IPS-NIHi7 (cell line): Measurements from ENCODE around the gene BABAM1.
A peak's percentile ranks its signal among the peaks of the same experiment; 100 is the strongest.

ENCODE experiments used
- DNase-seq: peaks from one replicate; pipeline ENCODE4 v3.0.0; 2012; ENCODE audit warnings: mixed read lengths; ENCODE audit errors: extremely low spot score

The BABAM1 gene

GRCh38 chr19:17243211-17243829, 23.9 kb upstream of the BABAM1 start:
- DNase-seq, result no peak

GRCh38 chr19:17243830-17244617, 23.2 kb upstream of the BABAM1 start:
- peak; percentile 46 for DNase-seq

DNA sequence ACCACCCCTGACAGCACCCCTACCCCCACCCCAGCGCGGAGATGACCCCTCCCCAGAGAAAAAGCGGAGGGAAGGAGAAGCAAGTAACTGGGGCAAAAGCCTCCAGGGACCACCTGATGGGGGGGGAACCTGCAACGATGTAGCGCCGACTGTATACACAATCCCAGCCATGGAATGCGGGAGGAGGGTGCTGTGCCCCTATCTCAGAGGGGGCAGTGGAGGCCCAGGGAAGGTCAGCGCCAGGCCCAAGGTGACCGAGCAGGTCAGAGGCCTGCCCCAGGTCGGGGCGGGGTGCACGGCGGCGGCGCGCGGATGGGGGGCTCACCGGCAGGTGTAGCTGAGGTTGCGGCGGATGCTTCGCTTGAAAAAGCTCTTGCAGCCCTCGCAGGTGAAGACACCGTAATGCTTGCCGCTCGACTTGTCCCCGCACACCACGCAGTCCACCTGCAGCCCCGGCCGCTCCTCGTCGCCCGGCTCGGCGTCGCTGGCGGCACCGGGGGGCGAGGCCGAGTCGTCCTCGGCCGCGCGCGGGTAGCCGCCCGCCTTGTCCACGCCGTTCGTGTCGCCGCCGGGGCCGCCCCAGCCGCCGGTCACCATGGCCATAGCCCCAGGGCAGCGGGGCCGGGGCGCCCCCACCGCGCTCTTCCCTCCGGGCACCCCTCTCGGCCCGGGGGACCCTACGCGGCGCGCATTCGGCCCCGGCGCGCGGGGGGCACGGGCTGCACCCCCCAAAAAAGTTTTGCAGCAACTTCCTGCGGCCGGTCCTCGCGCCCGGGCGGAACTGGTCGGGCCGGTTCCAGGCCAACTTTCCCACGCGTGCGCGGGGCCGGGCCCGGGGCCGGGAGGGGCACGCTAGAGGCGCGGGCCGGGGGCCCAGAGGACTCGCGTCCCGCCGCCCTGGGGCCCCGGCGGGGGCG, 22.4 kb upstream of the BABAM1 start:
- no peak for DNase-seq

DNA sequence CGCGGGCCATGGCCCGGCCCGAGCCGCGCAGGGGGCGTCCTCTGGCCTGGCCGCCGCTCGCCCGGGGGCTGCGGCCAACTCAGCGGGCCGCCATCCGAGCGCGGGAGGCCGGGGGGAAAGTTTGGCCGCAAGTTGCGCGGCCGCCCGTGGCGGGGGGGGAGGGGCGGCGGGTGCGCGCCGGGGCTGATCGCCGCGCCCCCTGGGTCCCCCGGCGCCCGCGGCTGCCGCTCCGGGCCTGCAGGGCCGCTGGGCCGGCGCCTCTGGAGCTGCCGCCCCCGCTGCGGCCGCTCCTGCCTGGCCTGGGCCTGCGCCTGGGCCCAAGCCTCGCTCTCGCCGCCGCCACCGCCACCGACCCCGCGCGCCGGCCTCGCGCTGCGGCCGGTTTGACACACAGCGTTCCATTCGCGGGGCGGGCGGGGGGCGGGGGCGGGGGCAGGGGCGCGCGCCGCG, 21.7 kb upstream of the BABAM1 start, which contains the start of gene NR2F6:
TSS of gene NR2F6 (minus strand) at position 385 of the 450 bp plus-strand sequence. CDS start 699 bp downstream, outside the sequence.
- no peak for DNase-seq

GRCh38 chr19:17246681-17247425, 20.4 kb upstream of the BABAM1 start:
- no peak for DNase-seq

DNA sequence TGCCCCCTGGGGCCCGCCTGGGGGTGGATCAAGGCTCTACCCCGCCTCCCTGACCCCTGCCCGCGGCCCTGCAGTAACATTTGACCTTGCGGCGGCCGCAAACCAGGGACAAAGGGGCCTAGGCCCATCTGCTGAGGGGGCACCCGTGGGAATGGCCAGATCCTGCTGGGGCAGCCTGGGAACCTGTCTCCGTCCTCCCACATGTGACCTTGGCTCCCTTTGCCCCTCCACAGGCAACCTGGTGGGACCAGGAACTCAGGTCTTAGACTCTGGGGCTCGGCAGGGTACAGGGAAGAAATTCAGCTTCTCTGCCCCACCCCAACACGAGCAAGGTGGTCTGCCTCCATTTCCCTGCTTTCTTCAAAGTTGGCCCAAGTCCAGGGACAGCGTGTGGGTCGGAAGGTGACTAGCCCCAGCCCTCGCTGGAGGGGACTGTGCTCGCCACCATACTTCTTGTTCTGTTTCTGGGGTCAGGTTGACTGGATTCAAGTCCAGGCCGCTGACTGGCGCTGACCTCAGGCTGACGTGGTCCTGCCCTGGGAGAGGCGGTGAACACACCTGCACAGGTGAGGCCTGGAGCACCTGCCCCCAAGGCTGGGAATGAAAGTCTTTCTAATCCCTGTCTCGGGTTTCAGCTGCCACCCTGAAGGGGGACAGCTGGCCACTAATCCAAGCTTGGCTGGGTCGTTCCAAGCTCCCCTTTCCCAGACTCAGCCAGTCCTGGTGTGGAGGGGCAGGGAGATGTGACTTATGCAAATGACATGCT, 19.0 kb upstream of the BABAM1 start:
- peak; percentile 66 for DNase-seq

- no peak for DNase-seq
Measured at GRCh38 chr19:17249887-17250548, 17.2 kb upstream of the BABAM1 start.

- no peak for DNase-seq
Measured at GRCh38 chr19:17254636-17255035, 12.6 kb upstream of the BABAM1 start.

GRCh38 chr19:17255150-17255621, 12.1 kb upstream of the BABAM1 start:
- no peak for DNase-seq

DNA sequence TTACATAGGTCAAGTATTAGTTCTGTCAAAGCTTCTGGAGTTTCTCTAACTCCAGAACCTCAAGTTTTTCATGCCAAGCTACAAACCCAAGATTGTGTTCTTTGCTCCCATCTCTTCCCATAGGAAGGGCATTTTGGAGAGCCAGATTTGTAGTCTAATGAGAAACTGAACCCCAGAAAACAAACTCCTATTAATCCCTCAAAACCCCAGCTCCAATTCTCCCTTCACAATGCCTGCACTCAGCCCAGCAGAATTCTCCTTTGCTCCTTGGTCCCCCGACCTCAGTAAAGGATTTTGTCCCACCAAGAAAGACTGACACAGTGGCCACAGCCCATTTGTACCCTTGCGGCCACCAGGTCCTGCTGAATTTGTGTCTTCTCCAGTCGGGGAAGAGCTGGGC, 11.1 kb upstream of the BABAM1 start:
- no peak for DNase-seq

DNA sequence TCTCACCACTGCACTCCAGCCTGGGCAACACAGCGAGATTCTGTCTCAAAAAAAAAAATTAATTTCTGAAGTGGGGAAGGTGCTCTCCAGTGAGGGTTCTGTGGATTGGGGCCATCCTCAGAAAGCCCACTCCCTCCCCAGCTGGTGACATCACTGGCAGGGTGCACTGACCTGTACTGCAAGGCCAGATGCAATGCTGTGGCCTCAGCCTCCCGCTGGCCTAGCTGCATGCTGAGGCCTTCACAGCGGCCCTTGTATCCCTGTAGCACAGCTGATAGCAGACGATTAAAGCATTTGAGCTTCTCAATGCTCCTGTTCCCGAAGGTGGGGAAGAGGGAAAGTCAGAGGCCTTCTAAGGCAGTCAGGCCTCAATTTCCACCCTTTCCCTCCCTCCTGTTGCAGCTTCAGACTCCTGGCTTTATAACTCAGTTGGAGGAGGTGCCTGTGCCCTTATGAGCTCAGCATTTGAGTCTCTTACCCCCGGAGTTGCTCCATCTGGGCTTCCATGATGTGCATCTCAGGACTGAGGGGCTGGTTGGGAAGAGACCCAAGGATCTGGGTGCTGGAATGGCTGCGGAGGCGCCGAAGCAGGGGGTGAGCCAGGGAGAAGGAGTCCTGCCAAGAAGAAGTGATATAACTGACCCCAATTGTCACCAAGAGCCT, 8.0 kb upstream of the BABAM1 start:
- no peak for DNase-seq

- DNase-seq, result no peak
Measured at GRCh38 chr19:17259934-17260333, 7.3 kb upstream of the BABAM1 start.

DNA sequence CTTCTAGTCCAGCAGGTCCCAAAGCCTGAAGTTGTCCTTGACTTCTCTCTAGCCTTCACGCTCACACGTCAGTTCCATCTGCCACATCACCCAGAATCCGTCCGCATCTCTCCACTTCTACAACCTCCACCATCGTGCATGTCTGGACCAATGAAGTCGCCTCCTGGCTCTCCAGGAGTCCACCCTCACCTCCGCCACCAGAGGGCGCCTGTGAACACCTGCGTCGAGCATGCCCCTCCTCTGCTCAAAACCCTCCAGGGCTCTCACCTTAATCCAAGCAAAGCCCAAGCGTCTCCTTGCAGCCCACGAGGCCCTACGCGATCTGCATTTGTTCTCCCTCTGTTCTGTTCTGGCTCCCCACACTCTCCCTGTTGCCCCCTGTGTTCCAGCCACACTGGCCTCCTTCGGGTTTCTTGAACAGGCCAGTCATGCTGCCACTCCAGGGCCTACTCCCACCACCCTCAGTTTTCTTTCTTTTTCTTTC, 6.4 kb upstream of the BABAM1 start:
- peak; percentile 93 for DNase-seq

DNA sequence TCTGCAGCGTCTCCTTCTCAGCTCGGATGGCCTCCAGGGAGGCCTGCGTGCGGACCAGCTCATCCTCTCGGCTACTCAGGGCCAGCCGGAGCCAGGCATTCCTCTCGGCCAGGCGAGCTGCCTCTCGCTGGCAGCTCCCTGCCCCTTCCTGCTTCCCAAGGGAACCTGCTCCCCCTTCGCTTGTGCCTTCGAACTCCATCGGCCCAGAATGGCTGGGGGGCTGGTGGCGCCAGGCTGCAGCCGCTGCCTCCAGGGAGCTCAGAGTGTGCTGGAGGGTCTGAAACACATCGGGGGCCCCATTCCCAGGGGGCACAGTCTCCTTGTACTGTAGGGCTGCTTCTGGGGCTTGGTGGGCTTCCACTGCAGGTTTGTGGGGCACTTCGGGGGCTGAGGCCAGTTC, 4.7 kb upstream of the BABAM1 start:
- DNase-seq, result no peak

DNA sequence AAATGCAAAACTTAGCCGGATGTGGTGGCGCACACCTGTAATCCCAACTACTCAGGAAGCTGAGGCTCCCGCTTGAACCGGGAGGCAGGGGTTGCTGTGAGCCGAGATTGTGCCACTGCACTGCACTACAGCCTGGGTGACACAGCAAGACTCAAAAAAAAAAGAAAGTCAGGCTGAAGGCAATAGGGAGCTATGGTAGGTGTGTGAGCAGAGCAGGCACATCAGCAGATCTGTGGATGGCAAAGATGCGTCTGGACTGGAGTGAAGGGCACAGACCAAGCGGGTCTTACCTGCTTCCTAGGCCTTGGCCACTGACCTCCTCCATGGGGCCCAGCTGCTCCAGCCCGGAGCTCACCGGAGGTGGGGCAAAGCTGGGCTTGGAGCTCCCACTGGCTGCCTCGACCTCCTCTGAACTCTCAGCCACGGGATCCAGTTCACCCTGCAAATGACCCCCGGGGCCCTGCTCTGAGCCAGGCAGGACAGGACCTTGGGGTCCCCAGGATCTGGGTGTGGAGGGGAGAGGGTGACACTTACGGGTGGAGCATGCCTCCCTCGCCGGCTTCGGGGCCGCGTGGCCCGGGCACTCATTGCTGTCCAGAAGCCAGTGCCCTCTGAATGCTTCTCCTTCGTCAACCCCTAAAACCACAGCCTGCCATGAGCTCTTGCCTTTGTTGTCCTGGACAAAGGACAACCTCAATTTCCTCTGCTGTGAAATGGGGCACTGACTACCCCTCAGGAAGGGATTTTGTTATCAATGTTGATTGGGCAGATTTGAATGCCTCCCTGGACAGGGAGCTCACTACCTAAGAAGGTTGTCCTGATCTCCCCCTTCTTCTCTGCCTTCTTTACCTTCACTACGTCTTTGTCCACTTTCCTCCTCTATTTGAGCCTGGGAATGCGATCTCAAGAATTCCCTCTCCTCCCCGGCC, 3.3 kb upstream of the BABAM1 start:
- no peak for DNase-seq

DNA sequence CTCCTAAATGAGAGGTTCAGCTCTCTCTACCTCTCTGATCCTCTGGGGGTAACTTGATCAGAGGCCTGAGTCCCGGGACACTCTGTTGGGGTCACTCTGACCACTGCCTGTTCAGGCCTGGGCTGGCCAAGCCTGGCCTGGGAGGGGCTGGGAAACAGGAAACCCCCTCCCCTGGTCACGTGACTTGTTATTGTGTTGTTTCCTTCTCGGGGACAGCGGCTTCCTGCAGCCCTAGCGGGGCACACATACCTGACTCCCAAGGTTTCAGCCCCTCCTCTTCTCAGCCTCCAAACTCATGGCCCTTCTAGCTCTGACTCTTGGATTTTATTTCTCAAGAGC, 2.6 kb upstream of the BABAM1 start, which contains the start of gene USHBP1:
TSS of gene USHBP1 (minus strand) at position 105 of the 339 bp plus-strand sequence. CDS start 446 bp downstream, outside the sequence.
- peak; percentile 68 for DNase-seq

DNA sequence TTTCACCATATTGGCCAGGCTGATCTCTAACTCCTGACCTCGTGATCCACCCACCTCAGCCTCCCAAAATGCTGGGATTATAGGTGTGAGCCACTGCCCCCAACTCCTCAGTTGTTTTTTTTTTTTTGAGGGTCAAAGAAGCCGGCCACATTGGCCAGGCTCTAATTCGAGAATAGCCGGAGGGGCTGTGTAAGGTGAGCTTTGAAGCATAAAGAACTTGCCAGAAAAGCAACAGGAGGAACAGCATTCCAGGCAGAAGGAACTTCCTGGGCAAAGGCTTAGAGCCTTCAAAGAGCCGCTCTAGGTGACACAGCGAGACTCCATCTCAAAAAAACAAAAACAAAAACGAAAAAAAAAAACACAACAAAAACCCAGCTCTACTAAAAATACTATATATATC, 1.2 kb upstream of the BABAM1 start:
- no peak for DNase-seq

DNA sequence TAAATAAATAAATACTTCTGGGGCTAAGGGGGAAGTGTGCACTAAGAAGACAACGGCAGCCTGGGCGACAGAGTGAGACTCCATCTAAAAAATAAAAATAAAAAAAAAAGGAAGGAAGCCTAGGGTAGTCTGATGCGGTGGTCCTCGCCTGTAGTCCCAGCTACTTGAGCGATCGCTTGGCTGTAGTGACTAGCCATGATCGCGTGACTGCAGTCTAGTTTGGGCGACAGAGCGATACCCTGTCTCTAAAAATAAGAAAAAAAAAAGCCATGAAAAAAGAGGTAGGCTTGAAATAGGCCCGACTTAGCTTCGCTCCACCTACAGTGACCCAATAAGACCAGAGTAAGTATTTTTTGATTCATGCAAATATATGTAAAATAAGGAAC, 661 bp upstream of the BABAM1 start:
- DNase-seq, result no peak
